K562 (cell line): ENCODE results near the gene PACRG. TPM values are rescaled to one million over a fixed set of nuclear protein-coding genes. Genes with fewer than 3 reads are reported as not detected.

Source experiments
- ATAC-seq: fragments of 200-7000 bp; cut with Tn5 transposase; 3 replicates; pipeline ENCODE4 v1.9.1; 2020; ENCODE audit warnings: moderate library complexity
- BruUV-seq: library from RNA; stranded (reverse); fragments of 400-500 nt; replicated peaks from 2 replicates; lab custom pipeline; 2021; lab: Mats Ljungman, UMichigan
- CTCF ChIA-PET: fragments of 300-600 bp; formaldehyde crosslinking; extraction: SDS; loops from one replicate; lab custom pipeline; 2021; ENCODE audit warnings: low intra/inter-chr PET ratio; lab: Yijun Ruan, JAX
- POLR2A ChIA-PET: fragments of 300-600, 350-650 bp; sonication (Branson Sonifier 250); formaldehyde crosslinking; extraction: SDS; loops from one replicate; lab custom pipeline; 2021; ENCODE audit warnings: antibody characterized with exemption, inconsistent platforms; lab: Yijun Ruan, JAX
- DNase-seq, 4 experiments: peaks; one replicate each; pipeline versions ENCODE4 v3.0.0 to v3.0.0-alpha.2; 2011 to 2018; ENCODE audit warnings: low spot score in 3 of 4, mixed read lengths in 3 of 4; ENCODE audit errors: extremely low read depth in 1 of 4
- FAIRE-seq: peaks from 2 replicates; lab custom pipeline; 2011; peaks lifted over from hg19 to GRCh38; lab: Jason Lieb, UNC
- H2AFZ ChIP-seq: 2 replicates; pipeline ENCODE4 v1.6.0; 2011; ENCODE audit warnings: low read depth, low read length, control low read depth, inconsistent platforms
- H3K27ac ChIP-seq: fragments of 200-600 bp; 3 replicates; pipeline ENCODE4 v1.8.0; 2011; ENCODE audit warnings: low read depth, mild to moderate bottlenecking, control low read depth, inconsistent platforms, low read length, moderate library complexity, mixed read lengths; ENCODE audit errors: extremely low read depth
- H3K27me3 ChIP-seq, 2 experiments: fragments of 300-600 bp in 1 of 2; 2 replicates in 1 of 2; 3 replicates in 1 of 2; pipeline versions ENCODE4 v1.6.0 to v1.8.0; 2011; ENCODE audit warnings: inconsistent platforms in 2 of 2, low read length in 2 of 2, mild to moderate bottlenecking in 1 of 2, mixed read lengths in 1 of 2, moderate library complexity in 1 of 2; ENCODE audit not compliant: control insufficient read depth in 2 of 2, insufficient read depth in 2 of 2
- H3K36me3 ChIP-seq: fragments of 300-600 bp; 3 replicates; pipeline ENCODE4 v1.8.0; 2011; ENCODE audit warnings: mild to moderate bottlenecking, low read length, inconsistent platforms; ENCODE audit not compliant: control insufficient read depth, insufficient read depth
- H3K4me1 ChIP-seq, 2 experiments: fragments of 200-600 bp in 1 of 2; replicated peaks in 1 of 2; 2 replicates in 1 of 2; 3 replicates in 1 of 2; pipeline versions ENCODE4 v1.5.1 to v1.8.0; 2011; ENCODE audit warnings: inconsistent platforms in 2 of 2, low read length in 2 of 2, mild to moderate bottlenecking in 1 of 2, mixed read lengths in 1 of 2, moderate library complexity in 1 of 2; ENCODE audit not compliant: control insufficient read depth in 2 of 2, insufficient read depth in 2 of 2
- H3K4me2 ChIP-seq: 2 replicates; pipeline ENCODE4 v1.6.1; 2011; ENCODE audit warnings: low read length, control low read depth, inconsistent platforms, mixed read lengths; ENCODE audit not compliant: insufficient read depth
- H3K4me3 ChIP-seq: fragments of 200-600 bp; sonication (generic), shearing (Covaris generic); 2 replicates; pipeline ENCODE4 v1.5.1; 2016; ENCODE audit warnings: control low read depth, inconsistent platforms
- H3K79me2 ChIP-seq: fragments of 200-600 bp; 3 replicates; pipeline ENCODE4 v1.8.0; 2011; ENCODE audit warnings: low read length, inconsistent platforms; ENCODE audit not compliant: control insufficient read depth, insufficient read depth
- H3K9ac ChIP-seq, 2 experiments: 2 replicates each; pipeline versions ENCODE4 v1.6.0 to v1.6.1; 2011; ENCODE audit warnings: low read depth in 2 of 2, low read length in 2 of 2, control low read depth in 1 of 2, inconsistent platforms in 1 of 2, mild to moderate bottlenecking in 1 of 2, mixed read lengths in 1 of 2; ENCODE audit not compliant: insufficient read depth in 1 of 2
- H3K9me1 ChIP-seq: one replicate; pipeline ENCODE4 v1.6.0; 2011; ENCODE audit warnings: inconsistent platforms, mild to moderate bottlenecking, low read length, moderate library complexity; ENCODE audit not compliant: control insufficient read depth, insufficient read depth
- H3K9me3 ChIP-seq: replicated peaks from 2 replicates; pipeline ENCODE4 v1.5.1; 2011; ENCODE audit warnings: low read depth, low read length, inconsistent platforms; ENCODE audit not compliant: control insufficient read depth, insufficient read depth
- H4K20me1 ChIP-seq: replicated peaks from 2 replicates; pipeline ENCODE4 v1.6.1; 2011; ENCODE audit warnings: low read length, inconsistent platforms, mixed read lengths; ENCODE audit not compliant: control insufficient read depth, insufficient read depth
- ADNP ChIP-seq: fragments of 200-800 bp; sonication (Bioruptor generic); IDR thresholded peaks from 2 replicates; pipeline ENCODE4 v1.6.1; 2016; ENCODE audit warnings: missing genetic modification characterization, missing compliant biosample characterization
- GTF2E2 ChIP-seq: fragments of 200-800 bp; sonication (Bioruptor generic); IDR thresholded peaks from 2 replicates; pipeline ENCODE4 v1.6.1; 2016; ENCODE audit warnings: missing genetic modification characterization, missing compliant biosample characterization
- RBFOX2 ChIP-seq: fragments of 200-400 bp; formaldehyde crosslinking; IDR thresholded peaks from 2 replicates; pipeline ENCODE4 v1.6.1; 2017; ENCODE audit warnings: low read depth, mild to moderate bottlenecking, low read length, moderate library complexity
- SMAD3 ChIP-seq: fragments of 450-650 bp; formaldehyde crosslinking; conservative IDR thresholded peaks from 2 replicates; pipeline ENCODE4 v1.4.0; 2020; ENCODE audit warnings: mild to moderate bottlenecking
- ZNF134 ChIP-seq: fragments of 250-450 bp; sonication (Bioruptor Pico); conservative IDR thresholded peaks from 2 replicates; pipeline ENCODE4 v1.4.0; 2020
- ZNF184 ChIP-seq: sonication (generic); formaldehyde crosslinking; IDR thresholded peaks from 2 replicates; pipeline ENCODE4 v1.5.0; 2020; ENCODE audit warnings: missing genetic modification reagents
- ZNF695 ChIP-seq: fragments of 450-650 bp; formaldehyde crosslinking; IDR thresholded peaks from 2 replicates; pipeline ENCODE4 v1.4.0; 2020; ENCODE audit warnings: mild to moderate bottlenecking, moderate library complexity
- WGBS: fragments of 100-300 bp; shearing (Covaris generic); methylation state at CpG from one replicate; pipeline ENCODE4 v1.1.6; 2016; ENCODE audit warnings: low coverage, mixed read lengths; ENCODE audit not compliant: insufficient coverage; ENCODE audit errors: missing lambda C conversion rate; 5-methylcytosine and 5-hydroxymethylcytosine counted together
- in situ Hi-C: fragments of 300-500 bp; cut with MboI; formaldehyde crosslinking; loops from 4 replicates; pipeline ENCODE4 v1.15.0; 2018; ENCODE audit warnings: inconsistent platforms, mixed read lengths
- intact Hi-C: fragments of 100-400 bp; cut with micrococcal nuclease; formaldehyde crosslinking; loops from 2 replicates; pipeline ENCODE4 v1.14.2; 2022
- polyA plus RNA-seq, 8 experiments: library from polyadenylated mRNA; depleted of rRNA in 4 of 8; stranded (reverse) in 5 of 8; unstranded in 3 of 8; fragments of >200 nt; fragmentation: Nextera tagmentation in 2 of 8; fragmentation: Illumina TruSeq in 1 of 8; extraction: Ambion mirVana in 2 of 8; extraction: Trizol in 1 of 8; gene quantifications; 2 replicates each; pipeline versions ENCODE4 v1.2.1 to v1.2.3, GENCODE V29; 2011 to 2014; ENCODE audit warnings: inconsistent platforms in 1 of 8, missing spikeins in 1 of 8
- total RNA-seq, 7 experiments: library from RNA; depleted of rRNA in 6 of 7; stranded (reverse); fragments of >200 nt in 6 of 7; fragmentation: Illumina TruSeq in 2 of 7; extraction: Trizol in 2 of 7; gene quantifications; 2 replicates each; pipeline versions ENCODE4 v1.2.1 to v1.2.3, GENCODE V29; 2011 to 2021; ENCODE audit warnings: low replicate concordance in 1 of 7
- TF ChIP-seq, protein P1 (sequence below): IDR thresholded peaks from 2 replicates; pipeline ENCODE4 v1.6.1; 2016; ENCODE audit warnings: missing genetic modification characterization, missing compliant biosample characterization

The PACRG gene
- total and polyA plus RNA-seq, 9 of the 15 experiments (the other 6 are each of a cell fraction or from before 2014, with no cell fraction given), result 0.04 TPM; not detected in 8

DNA sequence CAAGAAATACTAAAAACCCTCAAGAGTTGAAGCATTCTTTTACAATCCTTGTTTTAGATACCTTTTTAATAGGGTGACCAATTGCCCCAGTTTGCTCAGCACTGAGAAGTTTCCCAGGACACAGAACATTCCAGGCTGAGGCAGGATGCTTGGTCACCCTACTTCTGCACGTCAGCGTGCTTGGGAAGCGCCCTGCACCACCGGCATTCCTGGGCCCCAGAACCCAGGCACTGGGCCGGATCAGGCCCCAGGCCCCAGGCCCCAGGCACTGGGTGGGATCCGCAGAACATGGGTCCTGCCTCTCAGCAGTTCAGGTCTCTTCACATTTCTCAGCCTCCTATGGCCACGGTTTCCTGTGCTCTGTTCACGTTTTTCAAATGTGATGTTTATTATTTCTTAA, 472.9 kb downstream of the PACRG start (continued):
- no peak for TF ChIP-seq ZNF134 (CRISPR knock-in tag)
- TF ChIP-seq ADNP (tag), result no peak
- TF ChIP-seq ZNF184 (CRISPR knock-in tag), result no peak

DNA sequence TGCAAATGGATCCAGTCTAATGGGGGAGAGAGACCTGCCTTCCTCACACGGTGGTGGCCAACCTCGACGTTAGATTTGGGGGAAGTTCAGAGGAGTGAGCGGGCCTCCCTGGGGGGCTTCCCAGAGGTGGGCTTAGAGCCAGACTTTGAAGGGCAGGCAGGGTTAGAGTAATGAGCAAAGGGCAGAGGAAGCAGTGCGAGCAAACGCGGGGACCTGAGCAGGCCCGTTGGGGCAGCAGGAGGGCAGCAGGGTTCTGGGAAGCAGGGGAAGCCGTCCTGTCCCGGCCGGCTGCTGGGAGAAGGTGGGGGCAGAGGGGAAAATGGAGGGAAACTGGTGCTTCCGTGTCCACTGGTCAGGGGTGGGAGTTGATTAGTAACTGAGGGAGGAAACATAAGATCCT, 474.1 kb downstream of the PACRG start:
- no peaks in the 10 kb centered on the region for H3K4me1 ChIP-seq
- 0% methylated on average over 12 of the region's 12 CpGs for WGBS
- H3K9me3 ChIP-seq, result no peaks in the 10 kb centered on the region
- in situ Hi-C loops, result no loop called here
- peaks cover 9 to 32% of the 10 kb centered on the region in 2 experiments; a peak in 4 of 5 replicates for H3K27me3 ChIP-seq
- ATAC-seq (no peak), DNase-seq (no peak), FAIRE-seq (no peak)
- intact Hi-C loops, result no loop called here
- no peak overlapping the region for H3K4me2 ChIP-seq
- no peak overlapping the region for H3K9ac ChIP-seq
- no peak overlapping the region for H3K4me3 ChIP-seq
- ChIA-PET POLR2A (no interaction called here), CTCF (no interaction called here)
- H4K20me1 ChIP-seq, result no peaks in the 10 kb centered on the region
- H2AFZ ChIP-seq, result no peak overlapping the region
- H3K9me1 ChIP-seq, result no peaks in the 10 kb centered on the region
- TF ChIP-seq RBFOX2 (no peak), ZNF695 (CRISPR knock-in tag) (no peak), SMAD3 (CRISPR knock-in tag) (no peak), GTF2E2 (tag) (no peak)
- TF ChIP-seq, protein P1, sequence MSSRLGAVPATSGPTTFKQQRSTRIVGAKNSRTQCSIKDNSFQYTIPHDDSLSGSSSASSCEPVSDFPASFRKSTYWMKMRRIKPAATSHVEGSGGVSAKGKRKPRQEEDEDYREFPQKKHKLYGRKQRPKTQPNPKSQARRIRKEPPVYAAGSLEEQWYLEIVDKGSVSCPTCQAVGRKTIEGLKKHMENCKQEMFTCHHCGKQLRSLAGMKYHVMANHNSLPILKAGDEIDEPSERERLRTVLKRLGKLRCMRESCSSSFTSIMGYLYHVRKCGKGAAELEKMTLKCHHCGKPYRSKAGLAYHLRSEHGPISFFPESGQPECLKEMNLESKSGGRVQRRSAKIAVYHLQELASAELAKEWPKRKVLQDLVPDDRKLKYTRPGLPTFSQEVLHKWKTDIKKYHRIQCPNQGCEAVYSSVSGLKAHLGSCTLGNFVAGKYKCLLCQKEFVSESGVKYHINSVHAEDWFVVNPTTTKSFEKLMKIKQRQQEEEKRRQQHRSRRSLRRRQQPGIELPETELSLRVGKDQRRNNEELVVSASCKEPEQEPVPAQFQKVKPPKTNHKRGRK (tag), result no peak
- H3K79me2 ChIP-seq, result no peaks in the 10 kb centered on the region
- H3K27ac ChIP-seq, result no peak overlapping the region
- no TSS peak for BruUV-seq
- H3K36me3 ChIP-seq, result no peaks in the 10 kb centered on the region
